ENCODE data around the gene PTPRA.

DNA sequence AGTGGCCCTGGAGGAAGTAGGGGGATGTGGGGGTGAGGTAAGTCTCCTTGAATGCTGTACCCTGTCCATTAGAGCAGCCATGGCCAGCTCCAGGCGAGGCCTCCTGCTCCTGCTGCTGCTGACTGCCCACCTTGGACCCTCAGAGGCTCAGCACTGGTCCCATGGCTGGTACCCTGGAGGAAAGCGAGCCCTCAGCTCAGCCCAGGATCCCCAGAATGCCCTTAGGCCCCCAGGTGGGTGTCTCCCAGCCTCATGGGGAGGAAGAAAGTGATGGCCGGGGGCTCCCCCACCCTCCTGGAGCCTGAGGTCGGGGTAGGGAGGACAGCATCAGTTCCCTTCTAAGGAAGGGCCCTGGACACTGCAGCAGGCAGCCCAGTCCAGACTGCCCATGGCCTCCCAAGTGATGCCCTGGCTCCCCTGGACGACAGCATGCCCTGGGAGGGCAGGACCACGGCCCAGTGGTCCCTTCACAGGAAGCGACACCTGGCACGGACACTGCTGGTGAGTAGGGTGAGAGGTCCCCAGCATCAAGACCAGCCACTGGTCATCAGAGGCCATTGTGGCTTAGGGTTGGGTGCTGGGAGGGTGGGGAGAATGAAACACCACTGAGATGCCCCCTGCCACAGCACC, 171.2 kb downstream of the PTPRA start:
- TF ChIP-seq, protein P1, sequence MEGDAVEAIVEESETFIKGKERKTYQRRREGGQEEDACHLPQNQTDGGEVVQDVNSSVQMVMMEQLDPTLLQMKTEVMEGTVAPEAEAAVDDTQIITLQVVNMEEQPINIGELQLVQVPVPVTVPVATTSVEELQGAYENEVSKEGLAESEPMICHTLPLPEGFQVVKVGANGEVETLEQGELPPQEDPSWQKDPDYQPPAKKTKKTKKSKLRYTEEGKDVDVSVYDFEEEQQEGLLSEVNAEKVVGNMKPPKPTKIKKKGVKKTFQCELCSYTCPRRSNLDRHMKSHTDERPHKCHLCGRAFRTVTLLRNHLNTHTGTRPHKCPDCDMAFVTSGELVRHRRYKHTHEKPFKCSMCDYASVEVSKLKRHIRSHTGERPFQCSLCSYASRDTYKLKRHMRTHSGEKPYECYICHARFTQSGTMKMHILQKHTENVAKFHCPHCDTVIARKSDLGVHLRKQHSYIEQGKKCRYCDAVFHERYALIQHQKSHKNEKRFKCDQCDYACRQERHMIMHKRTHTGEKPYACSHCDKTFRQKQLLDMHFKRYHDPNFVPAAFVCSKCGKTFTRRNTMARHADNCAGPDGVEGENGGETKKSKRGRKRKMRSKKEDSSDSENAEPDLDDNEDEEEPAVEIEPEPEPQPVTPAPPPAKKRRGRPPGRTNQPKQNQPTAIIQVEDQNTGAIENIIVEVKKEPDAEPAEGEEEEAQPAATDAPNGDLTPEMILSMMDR (conservative IDR thresholded peaks at IDR 0.05; ENCODE audit: low read length): no peak
- no peak for TF ChIP-seq EZH2phosphoT487 (IDR thresholded peaks at IDR 0.05; ENCODE audit: borderline replicate concordance, low read depth, low read length)
